ENCODE measurements around the gene USH2A.

DNA sequence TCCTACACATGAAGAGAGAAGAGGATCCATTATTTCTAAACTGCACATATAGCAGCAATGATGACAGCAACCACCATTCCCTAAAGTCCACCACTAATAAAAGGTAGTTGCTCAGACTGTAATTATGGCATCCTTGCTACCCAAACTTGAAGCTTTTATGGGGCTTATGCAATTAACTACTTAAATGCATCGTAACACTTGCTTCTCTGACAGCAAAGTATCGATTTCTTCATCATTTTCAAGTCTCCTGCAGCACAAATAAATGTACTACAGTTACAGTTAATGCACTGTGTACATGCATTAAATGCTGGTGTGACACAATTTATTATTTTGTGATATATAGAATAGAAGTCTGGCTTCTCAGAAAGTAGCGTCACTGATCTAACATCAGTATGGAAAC, 241.7 kb downstream of the USH2A start:
- TF ChIP-seq, protein P1, sequence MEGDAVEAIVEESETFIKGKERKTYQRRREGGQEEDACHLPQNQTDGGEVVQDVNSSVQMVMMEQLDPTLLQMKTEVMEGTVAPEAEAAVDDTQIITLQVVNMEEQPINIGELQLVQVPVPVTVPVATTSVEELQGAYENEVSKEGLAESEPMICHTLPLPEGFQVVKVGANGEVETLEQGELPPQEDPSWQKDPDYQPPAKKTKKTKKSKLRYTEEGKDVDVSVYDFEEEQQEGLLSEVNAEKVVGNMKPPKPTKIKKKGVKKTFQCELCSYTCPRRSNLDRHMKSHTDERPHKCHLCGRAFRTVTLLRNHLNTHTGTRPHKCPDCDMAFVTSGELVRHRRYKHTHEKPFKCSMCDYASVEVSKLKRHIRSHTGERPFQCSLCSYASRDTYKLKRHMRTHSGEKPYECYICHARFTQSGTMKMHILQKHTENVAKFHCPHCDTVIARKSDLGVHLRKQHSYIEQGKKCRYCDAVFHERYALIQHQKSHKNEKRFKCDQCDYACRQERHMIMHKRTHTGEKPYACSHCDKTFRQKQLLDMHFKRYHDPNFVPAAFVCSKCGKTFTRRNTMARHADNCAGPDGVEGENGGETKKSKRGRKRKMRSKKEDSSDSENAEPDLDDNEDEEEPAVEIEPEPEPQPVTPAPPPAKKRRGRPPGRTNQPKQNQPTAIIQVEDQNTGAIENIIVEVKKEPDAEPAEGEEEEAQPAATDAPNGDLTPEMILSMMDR (IDR thresholded peaks at IDR 0.05) = no peak
- no peak for TF ChIP-seq POLR2A (IDR thresholded peaks at IDR 0.05)

All from transverse colon (tissue), 3 donors.